Measurements from ENCODE around the gene CSMD2.

The CSMD2 gene

DNA sequence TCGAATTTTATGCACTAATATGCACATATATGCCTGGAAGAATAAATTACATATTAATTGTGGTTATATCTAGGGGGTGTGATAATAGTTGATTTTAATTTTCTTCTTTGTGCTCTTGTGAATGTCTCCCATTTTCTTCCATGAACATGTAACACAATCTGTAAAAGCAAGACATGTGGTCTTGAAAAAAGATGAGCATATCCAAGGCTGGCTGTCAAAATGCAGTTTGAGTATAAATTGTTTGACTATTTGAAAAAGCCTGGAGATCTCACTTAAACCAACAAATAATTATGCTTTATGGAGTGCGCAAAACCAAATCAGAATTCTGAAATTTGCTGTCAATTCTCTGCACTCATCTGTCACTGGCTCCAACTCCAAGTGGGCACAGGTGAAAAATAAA, 157.3 kb downstream of the CSMD2 start:
- DNase-seq (ENCODE audit: low read depth in 2 of 2, low spot score in 1 of 2): no peak

DNA sequence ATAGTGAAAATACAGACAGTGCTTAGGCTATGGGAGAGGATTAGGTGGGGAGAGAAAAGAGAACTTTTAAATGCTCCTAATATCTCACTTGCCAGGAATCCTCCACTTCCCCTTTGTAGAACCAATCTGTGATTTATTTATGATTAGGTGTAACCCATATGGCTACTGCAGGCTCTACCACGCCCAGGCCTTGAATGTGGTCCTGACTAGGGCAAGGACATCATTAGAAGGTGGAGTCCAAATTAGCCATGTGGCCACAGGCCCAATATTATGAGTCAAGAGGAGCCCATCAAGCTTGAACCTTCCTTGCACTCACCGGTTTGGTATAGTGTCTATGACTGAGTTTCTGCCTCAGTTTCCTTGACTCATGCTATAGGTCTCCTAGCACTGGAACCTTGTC, 159.7 kb downstream of the CSMD2 start:
- no peak for DNase-seq (ENCODE audit: low read depth in 2 of 2, low spot score in 1 of 2)

DNA sequence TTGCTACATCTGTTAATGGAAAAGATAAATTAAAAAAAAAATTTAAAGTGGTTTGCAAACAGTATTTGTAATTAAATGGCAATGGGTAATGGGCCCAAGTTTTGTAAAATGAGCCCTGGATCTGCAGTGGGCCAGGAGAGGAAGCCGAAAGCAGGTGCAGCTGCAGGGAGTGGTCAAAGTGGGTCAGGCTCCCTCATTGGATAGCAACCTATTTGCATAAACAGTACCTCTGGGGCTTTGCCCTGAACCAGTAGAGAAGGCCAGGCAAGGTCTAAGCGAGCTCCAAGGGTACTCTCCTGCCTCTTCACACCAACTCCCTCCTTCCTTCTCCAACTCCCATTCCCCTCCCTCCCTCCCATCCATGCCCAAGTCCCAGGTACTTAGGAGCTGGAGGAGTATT, 162.2 kb downstream of the CSMD2 start:
- no peak for DNase-seq (ENCODE audit: low read depth in 2 of 2, low spot score in 1 of 2)

DNA sequence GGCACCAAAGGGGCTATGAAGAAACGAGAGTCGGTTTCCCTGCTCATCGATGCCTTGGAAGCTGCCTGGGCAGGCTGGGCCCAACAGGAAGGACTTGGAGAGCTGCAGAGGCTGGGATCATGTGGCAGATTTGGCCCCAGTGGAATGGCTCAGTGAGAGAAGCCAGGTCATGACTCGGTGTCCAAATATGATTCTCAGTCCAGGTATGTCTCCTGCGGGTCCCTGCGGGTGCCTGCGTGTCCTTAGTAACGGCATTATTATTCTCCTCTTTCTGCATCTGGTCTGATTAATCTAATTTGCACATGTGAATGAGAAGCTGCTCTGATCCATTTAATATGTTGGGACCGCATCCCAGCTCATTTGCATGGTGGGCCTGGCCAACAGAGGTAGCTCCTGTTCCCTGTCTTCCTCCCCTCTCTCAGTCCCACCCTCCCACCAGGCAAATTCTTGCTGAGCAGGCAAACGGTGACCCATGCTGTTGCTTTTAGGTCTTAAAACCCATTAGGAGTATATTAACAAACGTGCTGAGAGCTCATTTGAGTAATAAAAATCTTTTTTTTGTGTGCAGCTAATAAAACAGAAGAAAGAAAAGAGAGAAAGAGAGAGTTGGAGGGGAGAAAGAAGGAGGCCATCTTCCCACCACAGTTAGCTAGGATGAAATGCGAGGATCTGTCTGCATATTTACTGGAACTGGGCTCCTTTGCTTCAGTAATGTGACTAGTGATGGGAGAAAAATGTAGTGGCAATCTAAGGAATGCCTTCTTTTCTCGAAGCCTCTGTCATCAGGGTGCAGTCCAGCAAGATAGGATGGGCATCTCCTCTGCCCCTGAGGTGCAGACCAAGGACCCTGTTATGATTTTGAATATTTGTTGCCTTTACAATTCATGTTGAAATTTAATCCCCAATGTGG, 167.6 kb downstream of the CSMD2 start:
- DNase-seq (ENCODE audit: low read depth in 2 of 2, low spot score in 1 of 2): no peak

DNA sequence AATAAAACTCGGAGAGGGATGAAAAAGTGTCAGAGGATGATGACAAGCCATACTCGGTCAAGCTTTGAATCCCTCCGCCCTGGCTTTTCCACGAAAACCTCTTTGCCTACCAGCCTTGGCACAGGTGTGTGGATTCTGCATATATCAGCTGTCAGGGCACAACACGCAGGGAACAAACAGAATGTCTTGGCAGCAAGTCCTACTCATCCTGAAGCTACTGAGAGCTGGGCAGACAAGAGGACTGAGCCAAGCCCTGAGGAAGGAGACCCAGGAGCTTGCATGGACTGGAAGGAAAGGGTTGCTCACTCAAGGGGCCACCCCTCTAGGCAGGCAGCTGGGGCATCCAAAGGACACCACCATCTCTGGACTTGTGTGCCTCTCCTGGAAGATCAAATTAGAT, 168.7 kb downstream of the CSMD2 start:
- DNase-seq (ENCODE audit: low read depth in 2 of 2, low spot score in 1 of 2): no peak

DNA sequence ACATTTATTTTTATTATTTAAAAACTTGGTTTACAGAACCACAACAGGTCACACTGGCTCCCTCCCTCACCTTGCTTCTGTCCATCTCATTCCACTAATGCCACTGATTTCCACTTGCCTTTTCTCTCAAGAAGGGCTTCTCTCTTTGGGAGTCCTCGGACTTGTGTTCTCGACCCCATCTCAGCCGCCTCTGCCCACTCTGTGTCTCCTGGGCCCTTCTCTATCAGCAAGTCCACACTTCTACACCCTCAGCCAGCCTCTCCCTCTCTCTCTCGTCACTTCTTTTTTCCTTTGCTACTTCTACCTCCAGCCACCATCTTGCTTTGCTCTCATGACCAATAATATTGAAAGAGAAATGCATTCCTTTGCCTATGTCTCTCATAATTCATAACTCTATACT, 171.7 kb downstream of the CSMD2 start:
- DNase-seq (ENCODE audit: low read depth in 2 of 2, low spot score in 1 of 2): no peak

DNA sequence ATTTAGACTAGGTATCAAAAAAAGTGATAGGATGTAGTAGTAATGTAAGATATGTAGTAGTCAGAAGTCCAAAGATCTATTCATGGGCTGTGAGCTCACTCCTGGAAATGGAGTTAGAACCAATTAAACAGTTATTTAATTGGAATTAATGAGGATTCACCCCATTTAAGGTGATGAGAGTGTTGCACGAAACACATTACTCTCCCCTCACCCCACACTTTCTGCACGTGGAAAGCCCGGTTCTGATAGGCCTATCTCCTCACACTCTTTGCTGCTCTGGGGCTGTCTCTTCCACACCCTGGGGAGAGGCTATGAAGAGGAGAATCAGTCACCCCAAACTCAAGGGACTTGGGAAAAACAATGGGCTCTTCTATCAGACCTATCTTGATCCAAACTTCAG, 174.7 kb downstream of the CSMD2 start:
- no peak for DNase-seq (ENCODE audit: low read depth in 2 of 2, low spot score in 1 of 2)

DNA sequence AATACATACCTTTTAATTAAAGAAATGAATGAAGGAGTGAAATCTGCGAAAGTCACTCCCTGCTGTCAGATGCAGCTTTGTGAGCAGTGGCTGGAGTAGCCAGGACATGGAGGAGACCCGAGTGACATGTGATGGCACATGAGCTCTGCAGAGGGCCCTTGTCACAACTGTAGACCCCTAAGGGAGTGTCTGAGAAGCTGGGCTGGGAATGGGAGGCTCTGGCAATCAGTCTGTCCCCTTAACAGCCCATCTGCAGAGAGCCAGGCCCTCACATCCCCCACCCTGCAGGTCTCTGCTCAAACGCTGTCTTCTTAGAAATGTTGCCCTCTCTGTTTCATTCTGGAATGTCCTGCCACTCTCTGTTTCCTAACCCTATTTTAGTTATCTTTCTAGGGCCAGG, 176.9 kb downstream of the CSMD2 start:
- no peak for DNase-seq (ENCODE audit: low read depth in 2 of 2, low spot score in 1 of 2)

DNA sequence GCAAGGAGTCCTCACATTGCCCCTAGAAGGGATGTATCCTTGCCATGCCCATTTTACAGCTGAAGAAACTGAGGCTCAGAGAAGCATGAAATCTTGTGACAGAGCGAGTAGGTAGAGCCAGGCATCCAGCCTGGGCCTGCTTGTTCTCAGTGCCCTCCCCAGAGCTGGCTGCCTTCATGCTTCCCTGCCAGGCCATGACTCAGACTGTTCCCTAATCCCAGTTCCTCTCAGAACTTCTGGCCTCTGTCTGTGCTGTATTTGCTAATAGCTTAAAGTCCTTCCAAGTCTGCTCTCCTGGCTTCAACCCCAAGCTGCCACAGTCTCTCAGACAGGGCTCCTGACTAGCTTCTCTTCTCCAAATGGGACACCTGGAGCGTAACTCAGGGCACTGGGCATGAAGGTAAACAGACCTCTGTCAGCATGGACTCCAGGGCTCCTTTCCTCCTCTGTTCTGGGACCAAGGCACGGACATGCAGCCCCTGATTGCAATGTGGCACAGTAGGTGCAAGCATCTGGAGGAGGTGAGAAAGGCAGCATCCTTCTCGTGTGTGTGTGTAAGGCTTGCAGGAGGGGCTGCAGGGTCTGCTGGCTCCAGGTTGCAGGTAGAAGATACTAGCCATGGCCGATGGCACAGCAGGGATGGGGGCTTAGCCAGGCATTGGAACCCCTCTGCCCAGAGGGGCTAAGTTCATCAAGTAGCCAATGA, 178.5 kb downstream of the CSMD2 start:
- no peak for DNase-seq (ENCODE audit: low read depth in 2 of 2, low spot score in 1 of 2)

DNA sequence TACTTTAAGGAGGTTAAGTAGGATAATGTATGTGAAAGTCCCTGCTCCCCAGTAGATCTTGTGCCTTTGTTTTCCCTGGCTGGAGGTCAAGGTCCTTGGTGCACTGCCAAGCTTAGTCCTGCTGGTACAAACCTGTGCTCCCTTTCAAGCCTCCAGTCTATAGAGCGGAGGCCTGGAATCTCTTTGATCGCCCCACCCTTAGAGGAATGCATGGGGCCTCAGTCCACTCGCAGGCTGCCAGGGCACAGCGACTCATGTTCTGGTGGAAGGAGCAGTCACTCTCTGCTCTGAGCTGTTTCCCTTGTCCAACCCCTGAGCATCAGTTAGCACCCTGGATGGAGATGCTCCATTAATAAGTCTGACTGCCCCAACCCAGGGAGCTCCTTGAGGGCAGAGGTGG, 179.4 kb downstream of the CSMD2 start:
- DNase-seq (ENCODE audit: low read depth in 2 of 2, low spot score in 1 of 2): no peak

DNA sequence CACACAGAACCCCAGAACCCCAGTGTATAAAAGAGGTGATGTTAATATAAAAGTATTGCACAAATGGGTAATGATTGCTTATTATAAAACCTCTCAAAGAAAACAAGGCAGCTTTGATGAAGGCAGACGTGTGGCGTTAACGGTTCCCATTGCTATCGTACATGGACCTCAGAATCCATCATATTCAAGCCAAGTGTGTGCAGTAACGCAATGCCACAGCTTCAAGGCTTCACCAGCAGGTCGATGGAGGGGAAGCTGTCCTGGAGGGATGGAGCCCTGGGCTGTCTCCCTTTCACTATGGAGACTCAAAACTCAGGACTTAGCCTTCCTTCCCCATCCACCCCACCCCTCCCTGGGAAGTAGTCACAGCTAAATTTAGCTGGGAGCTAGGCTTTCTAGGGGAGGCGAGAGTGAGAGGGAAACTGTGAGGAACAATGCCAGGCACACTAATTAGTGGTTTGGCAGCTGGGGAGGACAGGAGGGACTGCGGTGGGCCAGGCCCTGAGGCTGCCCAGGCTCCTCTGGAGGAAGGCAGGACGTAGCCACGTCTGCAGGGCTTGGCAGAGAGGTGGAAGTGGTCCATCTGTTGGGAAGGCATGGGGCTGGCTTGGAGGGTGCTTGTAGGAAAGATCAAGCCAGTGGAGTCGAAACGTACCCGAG, 180.0 kb downstream of the CSMD2 start:
- no peak for DNase-seq (ENCODE audit: low read depth in 2 of 2, low spot score in 1 of 2)

DNA sequence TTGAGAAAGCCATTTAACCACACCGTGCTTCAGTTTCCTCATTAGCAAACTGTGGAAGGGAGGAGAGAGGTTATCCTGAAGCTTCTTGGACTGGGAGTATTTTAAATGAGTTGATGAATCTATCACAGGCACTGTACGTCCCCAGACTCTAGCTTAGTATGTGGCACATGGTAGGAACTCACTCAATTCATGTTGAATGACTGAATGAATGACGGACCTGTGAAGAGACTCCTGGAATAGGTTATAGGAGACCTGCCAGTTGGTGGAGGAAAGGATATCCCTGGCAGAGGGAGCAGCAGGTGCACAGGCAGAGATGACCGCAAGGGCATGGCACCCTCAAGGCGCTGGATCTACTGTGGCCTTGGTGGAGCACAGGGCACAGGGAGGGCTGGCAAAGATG, 182.6 kb downstream of the CSMD2 start:
- DNase-seq (ENCODE audit: low read depth in 2 of 2, low spot score in 1 of 2): no peak

DNA sequence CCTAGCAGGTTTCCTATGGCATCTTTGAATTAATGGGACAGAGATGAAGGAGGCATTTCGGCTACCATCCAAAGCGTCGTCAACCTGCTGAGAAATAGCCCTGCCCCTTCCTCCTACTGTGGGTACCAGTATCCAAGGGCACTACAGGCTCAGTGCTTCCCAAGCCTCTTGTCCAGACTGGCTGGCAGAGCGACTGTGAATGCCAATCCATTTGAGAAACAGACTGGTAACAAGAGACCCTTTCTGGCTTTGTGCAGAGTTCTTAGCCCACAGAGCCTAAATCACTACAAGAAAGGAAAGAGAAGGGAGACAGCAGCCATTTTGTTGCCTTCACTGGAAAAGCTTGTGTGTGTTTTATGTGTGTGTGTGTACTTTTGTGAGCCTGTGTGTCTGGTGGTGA, 185.7 kb downstream of the CSMD2 start:
- DNase-seq (ENCODE audit: low read depth in 2 of 2, low spot score in 1 of 2): no peak

DNA sequence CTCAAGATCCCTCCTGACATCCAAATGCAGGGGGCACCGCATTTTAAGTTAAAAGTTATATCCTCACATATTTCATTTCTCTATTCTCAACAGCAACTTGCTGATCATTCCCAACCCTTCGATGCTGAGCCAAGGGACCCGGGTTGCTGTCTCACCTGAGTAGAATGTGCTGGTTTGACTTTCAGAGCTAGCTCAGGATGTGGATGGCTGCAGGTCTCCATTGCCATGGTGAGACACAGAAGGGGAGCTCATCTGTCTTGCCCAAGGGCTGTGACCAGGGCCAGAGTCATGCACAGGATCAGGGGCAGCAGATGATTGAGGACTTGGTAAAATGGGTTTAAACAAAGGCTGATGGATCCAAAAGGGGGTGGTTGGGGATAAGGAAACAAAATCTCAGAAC, 189.1 kb downstream of the CSMD2 start:
- no peak for DNase-seq (ENCODE audit: low read depth in 2 of 2, low spot score in 1 of 2)

DNA sequence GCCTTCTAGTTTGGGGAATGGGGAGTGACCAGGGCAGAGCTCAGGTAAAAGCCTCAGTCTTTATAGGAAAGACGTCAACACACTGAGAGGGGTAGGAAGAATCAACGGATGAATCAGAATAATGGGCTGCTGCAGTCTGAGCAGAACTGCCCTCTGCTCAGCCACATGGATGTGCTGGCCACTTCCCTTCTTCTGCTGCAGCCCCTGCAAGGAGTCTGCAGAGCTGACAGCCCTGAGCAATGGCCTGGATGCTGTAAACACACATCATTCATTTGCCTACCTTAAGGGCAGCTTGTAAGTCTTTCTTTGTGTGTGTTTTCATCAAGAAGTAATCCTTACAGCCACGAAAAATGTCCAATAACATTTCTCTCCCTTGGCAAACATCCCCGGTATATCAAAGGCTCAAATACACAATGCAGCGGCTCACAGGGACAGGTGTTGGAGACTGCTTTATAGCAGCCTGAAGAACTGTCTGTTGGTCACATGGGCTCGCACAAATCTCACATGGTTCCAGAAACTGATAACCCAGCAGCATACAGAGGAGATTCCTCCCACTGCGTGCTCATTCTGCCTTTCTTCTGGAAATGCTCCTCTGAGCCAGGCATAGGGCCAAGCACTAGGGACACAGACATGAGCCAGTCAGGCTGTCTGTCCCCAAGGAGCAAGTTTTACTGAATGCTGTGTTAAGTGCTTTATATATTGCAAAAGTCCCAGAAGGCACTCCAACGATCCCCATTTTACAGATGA, 191.1 kb downstream of the CSMD2 start:
- no peak for DNase-seq (ENCODE audit: low read depth in 2 of 2, low spot score in 1 of 2)

DNA sequence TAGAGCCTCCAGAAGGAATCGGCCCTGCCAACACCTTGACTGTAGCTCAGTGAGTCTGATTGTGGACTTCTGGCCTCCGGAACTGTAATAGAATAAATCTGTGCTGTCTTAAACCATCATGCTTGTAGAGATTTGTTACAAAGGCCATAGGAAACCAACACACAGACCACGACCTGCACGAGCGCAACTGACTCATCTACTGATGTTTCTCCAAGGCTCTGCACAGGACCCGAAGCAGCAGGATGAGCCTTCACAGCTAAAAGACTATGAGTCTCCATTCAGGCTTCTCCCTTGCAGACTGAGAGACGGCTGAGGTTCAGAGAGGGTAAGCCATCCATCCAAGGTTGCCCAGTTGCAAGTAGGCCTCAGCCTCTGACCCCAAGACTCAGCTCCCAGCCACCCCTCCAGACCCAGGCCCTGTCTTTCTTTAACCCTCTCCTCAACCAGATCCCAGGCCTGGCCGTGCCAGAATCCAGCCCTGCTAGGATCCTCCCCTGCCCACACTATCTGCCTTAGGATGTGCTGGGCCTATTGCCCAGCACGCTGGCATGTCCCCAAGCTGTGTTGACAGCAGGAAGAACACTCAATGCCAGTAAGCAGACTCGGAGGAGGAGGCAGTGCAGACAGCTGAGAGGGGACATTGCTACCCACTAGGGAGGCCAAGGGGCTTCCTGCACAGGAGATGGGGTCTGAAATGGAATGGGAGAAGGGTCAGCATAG, 192.2 kb downstream of the CSMD2 start:
- no peak for DNase-seq (ENCODE audit: low read depth in 2 of 2, low spot score in 1 of 2)

DNA sequence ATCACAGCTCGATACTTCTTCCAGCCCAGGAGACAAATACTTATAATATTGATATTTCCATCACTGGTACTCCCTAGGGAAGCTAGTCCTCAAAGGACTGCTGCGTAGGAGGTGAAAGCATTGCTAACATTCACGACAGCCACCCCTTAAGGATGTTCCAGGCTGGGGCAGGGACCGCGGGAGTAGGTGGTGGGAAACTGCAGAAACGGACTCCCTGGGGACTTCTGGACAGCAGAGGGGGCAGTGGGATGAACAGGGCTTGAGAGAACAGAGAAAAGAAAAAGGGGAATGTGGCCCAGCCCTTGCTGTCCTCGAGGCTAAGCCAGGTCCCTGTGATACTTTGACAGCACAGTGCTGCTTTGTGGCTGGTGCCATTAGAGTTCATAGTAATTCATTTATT, 193.1 kb downstream of the CSMD2 start:
- no peak for DNase-seq (ENCODE audit: low read depth in 2 of 2, low spot score in 1 of 2)

DNA sequence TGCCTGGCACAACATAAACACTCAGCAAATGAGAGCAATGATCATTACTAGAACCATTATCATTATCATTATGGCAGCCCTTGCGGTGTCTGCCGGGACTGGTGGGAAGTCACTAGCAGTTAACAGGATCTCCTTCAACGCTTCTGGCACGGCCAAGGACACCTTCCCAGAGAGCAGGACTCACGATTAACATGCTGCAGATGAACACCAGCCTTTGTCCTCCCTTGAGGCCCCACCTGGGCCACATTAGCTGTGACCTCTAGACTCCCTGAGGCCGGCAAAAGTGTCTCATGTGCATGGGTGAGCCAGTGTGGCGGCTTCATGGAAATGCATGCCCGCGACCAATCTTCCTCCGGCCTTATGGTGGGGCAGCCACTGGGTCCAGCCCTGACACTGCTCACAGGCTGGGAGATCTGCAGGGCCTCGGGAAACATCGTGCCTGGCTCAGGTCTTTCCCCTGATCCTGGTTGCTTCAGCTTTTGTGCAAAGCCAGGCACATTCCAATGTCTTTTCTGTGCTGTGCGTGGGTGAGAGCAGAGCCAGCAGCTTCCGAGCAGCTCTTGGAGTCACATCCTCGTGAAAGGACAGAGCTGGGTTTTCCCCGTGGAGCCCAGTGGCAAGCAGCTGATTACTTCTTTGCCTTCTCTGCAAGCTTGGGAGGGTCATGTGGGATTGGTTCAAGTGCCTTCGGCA, 193.9 kb downstream of the CSMD2 start:
- DNase-seq (ENCODE audit: low read depth in 2 of 2, low spot score in 1 of 2): no peak

DNA sequence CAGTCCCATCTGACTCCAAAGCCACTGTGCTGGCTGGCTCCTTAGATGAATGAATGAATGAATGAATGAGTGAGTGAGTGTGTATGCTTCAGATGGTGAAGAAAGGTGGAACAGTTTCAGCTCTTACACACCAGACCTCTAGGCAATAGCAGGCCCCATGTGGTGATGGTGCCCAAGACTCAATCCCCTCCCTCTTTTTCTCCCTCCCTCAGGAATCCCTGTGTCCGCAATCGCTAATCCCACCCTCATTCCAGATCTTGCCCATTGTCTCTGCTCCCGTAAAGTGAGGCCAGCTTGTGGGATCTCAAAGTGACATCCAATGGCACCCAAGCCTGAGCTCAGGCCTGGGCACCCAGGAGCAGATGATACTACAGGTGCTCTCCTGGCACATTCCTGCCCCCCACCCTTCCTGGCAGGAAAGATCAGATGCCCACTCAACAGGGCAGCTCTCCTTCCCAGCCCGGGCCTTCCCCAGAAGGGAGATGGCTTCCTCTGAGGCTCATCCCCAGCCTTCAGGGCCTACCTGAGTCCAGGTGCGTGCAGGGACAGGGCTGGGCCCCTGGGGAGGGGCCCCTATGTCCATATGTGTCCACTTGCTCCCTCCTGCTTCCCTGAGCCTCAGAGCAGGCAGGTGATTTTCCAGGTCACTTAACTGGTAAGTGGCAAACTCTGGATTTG, 194.7 kb downstream of the CSMD2 start:
- DNase-seq (ENCODE audit: low read depth in 2 of 2, low spot score in 1 of 2): no peak

All from stimulated activated CD8-positive, alpha-beta memory T cell treated with anti-CD3 and anti-CD28 coated beads, Interleukin-4, amount 100 ng/mL, for 4 hours (primary cell).